ENCODE measurements around the gene IL19.

The IL19 gene

GRCh38 chr1:206738370-206739366 is 31.9 kb upstream of the IL19 start:
- DNase-seq (ENCODE audit: insufficient read length, low spot score) (no peak), FAIRE-seq (peak; percentile 45)
- TF ChIP-seq PAX5 (IDR thresholded peaks at IDR 0.05; ENCODE audit: insufficient read depth, low read length, severe bottlenecking) (no peak), POLR2AphosphoS5 (IDR thresholded peaks at IDR 0.05; ENCODE audit: low read depth, low read length) (0 out of 2 replicates have a peak, but pooled peaks have one; percentile 28)

GRCh38 chr1:206739411-206740076 is 31.0 kb upstream of the IL19 start:
- peak; percentile 61 for DNase-seq (ENCODE audit: insufficient read length, low spot score)
- FAIRE-seq = peak; percentile 96
- peak; percentile 64 for TF ChIP-seq SPI1 (IDR thresholded peaks at IDR 0.05; ENCODE audit: low read depth, low read length)
- peak; percentile 48 for TF ChIP-seq PAX5 (IDR thresholded peaks at IDR 0.05; ENCODE audit: insufficient read depth, low read length, severe bottlenecking)
- peak; percentile 99 for TF ChIP-seq POU2F2 (IDR thresholded peaks at IDR 0.05; ENCODE audit: low read depth, low read length)
- TF ChIP-seq POLR2A (IDR thresholded peaks at IDR 0.05; ENCODE audit: low read depth, low read length) = peak; percentile 46; the same call in 1 of the 2 replicates
- TF ChIP-seq TAF1 (IDR thresholded peaks at IDR 0.05; ENCODE audit: low read depth, low read length) = 0 out of 2 replicates have a peak, but pooled peaks have one; percentile 50
- TF ChIP-seq POLR2AphosphoS5 (IDR thresholded peaks at IDR 0.05; ENCODE audit: low read depth, low read length) = peak; percentile 80

DNA sequence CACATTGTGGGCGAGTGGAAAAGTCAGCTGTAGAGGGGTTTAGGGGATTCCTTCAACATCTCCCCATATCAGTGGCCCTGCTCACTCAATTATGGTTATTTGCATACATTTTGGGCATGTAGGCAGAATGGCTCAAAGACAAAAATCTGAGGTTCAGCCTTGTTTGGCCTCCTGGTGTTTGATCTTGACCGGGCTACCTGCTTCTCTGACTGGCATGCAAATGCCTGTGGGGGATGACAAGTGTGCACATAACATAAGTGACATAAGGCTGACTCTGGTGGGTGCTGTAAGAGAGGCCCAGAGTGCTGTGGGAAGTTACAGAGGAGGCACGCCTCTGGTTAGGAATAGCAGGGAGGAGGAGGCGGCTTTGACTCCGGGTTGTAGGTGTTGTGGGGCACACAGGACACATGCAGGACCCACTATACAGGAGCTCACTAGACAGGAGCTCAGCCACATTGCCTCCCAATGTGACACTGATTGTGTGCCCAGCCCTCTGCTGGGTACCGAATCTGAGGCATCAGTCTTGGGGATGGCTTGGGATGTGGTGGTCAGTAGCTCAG is 29.4 kb upstream of the IL19 start:
- no peak for TF ChIP-seq SPI1 (IDR thresholded peaks at IDR 0.05; ENCODE audit: low read depth, low read length)
- TF ChIP-seq POLR2A (IDR thresholded peaks at IDR 0.05; ENCODE audit: low read depth, low read length) = peak; percentile 33; the same call in 1 of the 2 replicates
- no peak for TF ChIP-seq PAX5 (IDR thresholded peaks at IDR 0.05; ENCODE audit: insufficient read depth, low read length, severe bottlenecking)
- peak; percentile 95 for TF ChIP-seq POU2F2 (IDR thresholded peaks at IDR 0.05; ENCODE audit: low read depth, low read length)
- no peak for TF ChIP-seq POLR2AphosphoS5 (IDR thresholded peaks at IDR 0.05; ENCODE audit: low read depth, low read length)
- TF ChIP-seq TAF1 (IDR thresholded peaks at IDR 0.05; ENCODE audit: low read depth, low read length) = no peak
- DNase-seq (ENCODE audit: insufficient read length, low spot score) (no peak), FAIRE-seq (peak; percentile 88)

DNA sequence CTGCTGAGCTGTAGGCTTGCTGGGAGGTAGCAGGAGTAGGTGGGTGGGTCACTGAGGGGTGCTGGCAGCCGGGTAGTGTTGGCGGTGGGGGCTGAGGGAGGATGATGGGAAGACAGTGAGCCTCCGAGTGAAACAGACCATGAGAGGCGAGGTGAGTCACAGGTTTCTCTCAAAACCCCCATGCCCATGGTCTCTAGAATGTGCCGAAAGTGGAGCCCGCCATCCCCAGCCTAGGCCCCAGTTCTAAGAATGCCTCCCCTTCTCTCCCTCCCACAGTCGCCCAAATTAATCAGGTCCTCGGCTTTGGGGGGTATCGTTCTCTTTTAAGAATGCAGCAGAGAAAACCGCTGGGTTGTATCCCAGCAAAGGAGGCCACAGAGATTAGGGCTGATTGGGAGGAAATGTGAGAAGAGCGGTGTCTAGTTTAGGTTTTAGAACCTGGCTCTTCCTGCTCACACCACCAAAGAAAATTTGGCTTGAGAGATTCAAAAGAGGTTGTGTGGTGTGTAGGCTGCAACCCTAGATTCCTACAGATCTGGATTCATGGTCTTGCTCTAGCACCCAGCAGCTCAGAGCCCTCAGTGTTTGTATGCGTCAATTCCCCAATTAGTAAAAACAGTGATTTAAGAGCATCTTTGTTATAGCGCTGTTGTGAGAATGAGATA is 27.7 kb upstream of the IL19 start:
- DNase-seq (ENCODE audit: insufficient read length, low spot score) = no peak
- TF ChIP-seq SPI1 (IDR thresholded peaks at IDR 0.05; ENCODE audit: low read depth, low read length) (no peak), POU2F2 (IDR thresholded peaks at IDR 0.05; ENCODE audit: low read depth, low read length) (no peak), TAF1 (IDR thresholded peaks at IDR 0.05; ENCODE audit: low read depth, low read length) (no peak), PAX5 (IDR thresholded peaks at IDR 0.05; ENCODE audit: insufficient read depth, low read length, severe bottlenecking) (no peak), POLR2AphosphoS5 (IDR thresholded peaks at IDR 0.05; ENCODE audit: low read depth, low read length) (no peak), POLR2A (IDR thresholded peaks at IDR 0.05; ENCODE audit: low read depth, low read length) (no peak)
- FAIRE-seq = peak; percentile 62

DNA sequence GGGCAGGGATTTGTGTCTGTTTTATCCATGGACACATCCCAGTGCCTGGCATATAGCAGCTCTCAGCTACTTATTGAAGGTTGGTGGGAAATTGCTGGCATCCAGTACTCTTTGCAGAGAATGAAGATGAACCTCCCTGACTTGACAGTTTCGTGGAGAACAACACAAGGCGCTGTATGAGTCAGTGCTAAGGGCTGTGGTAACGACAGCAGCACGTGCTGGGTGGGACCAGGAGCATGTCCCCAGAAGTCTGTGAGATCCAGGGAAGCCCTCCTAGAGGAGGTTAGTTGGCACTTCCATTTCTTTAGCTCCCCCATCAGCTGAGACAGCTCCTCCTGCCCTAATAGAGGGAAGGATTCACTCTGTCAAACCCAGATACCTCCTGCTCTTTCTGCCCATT is 25.9 kb upstream of the IL19 start:
- TF ChIP-seq POU2F2 (IDR thresholded peaks at IDR 0.05; ENCODE audit: low read depth, low read length) = no peak
- TF ChIP-seq POLR2A (IDR thresholded peaks at IDR 0.05; ENCODE audit: low read depth, low read length) = no peak
- no peak for TF ChIP-seq POLR2AphosphoS5 (IDR thresholded peaks at IDR 0.05; ENCODE audit: low read depth, low read length)
- no peak for TF ChIP-seq TAF1 (IDR thresholded peaks at IDR 0.05; ENCODE audit: low read depth, low read length)
- TF ChIP-seq SPI1 (IDR thresholded peaks at IDR 0.05; ENCODE audit: low read depth, low read length) = no peak
- no peak for TF ChIP-seq PAX5 (IDR thresholded peaks at IDR 0.05; ENCODE audit: insufficient read depth, low read length, severe bottlenecking)
- FAIRE-seq (peak; percentile 47), DNase-seq (ENCODE audit: insufficient read length, low spot score) (no peak)

- DNase-seq (ENCODE audit: insufficient read length, low spot score) = no peak
- TF ChIP-seq SPI1 (IDR thresholded peaks at IDR 0.05; ENCODE audit: low read depth, low read length) (no peak), POLR2A (IDR thresholded peaks at IDR 0.05; ENCODE audit: low read depth, low read length) (no peak), POLR2AphosphoS5 (IDR thresholded peaks at IDR 0.05; ENCODE audit: low read depth, low read length) (no peak), POU2F2 (IDR thresholded peaks at IDR 0.05; ENCODE audit: low read depth, low read length) (no peak), TAF1 (IDR thresholded peaks at IDR 0.05; ENCODE audit: low read depth, low read length) (no peak), PAX5 (IDR thresholded peaks at IDR 0.05; ENCODE audit: insufficient read depth, low read length, severe bottlenecking) (no peak)
- no peak for FAIRE-seq
These were observed 25.3 kb upstream of the IL19 start for GRCh38 chr1:206745301-206745700.

DNA sequence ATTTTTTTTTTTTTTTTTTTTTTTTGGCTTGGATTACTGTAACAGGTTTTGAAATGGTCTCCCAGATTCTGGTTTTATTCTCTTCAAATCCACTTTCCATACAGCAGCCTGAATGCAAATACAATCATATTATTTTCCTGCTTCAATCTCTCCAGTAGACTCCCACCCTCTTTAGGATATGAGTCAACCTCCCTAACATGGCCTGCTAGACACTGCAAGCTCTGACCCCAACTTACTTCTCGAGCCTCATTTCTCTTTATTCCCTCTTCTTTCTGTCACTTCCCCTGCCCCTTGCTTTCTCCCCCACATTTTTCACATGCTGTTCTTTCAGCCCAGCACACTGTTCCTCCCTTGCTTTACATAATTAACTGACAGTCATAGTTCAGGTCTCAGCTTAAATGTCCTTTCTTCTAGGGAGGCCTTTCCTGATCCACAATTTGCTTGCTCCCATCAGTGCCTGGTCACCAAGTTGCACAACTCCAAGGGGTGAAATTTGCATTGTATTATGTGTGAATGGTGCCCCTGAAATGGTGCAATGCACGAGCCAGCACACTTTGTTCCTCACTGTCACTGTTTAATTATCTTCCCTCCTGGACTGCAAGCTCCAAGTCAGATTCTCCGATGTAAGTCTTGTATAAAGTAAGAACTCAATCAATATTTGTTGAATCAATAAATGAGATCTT is 22.1 kb upstream of the IL19 start:
- DNase-seq (ENCODE audit: insufficient read length, low spot score) (no peak), FAIRE-seq (no peak)
- TF ChIP-seq POU2F2 (IDR thresholded peaks at IDR 0.05; ENCODE audit: low read depth, low read length) = no peak
- TF ChIP-seq POLR2A (IDR thresholded peaks at IDR 0.05; ENCODE audit: low read depth, low read length) = no peak
- TF ChIP-seq PAX5 (IDR thresholded peaks at IDR 0.05; ENCODE audit: insufficient read depth, low read length, severe bottlenecking) = no peak
- no peak for TF ChIP-seq TAF1 (IDR thresholded peaks at IDR 0.05; ENCODE audit: low read depth, low read length)
- TF ChIP-seq POLR2AphosphoS5 (IDR thresholded peaks at IDR 0.05; ENCODE audit: low read depth, low read length) = no peak
- no peak for TF ChIP-seq SPI1 (IDR thresholded peaks at IDR 0.05; ENCODE audit: low read depth, low read length)

- DNase-seq (ENCODE audit: insufficient read length, low spot score) (no peak), FAIRE-seq (no peak)
- TF ChIP-seq PAX5 (IDR thresholded peaks at IDR 0.05; ENCODE audit: insufficient read depth, low read length, severe bottlenecking) (no peak), POLR2A (IDR thresholded peaks at IDR 0.05; ENCODE audit: low read depth, low read length) (no peak), TAF1 (IDR thresholded peaks at IDR 0.05; ENCODE audit: low read depth, low read length) (no peak), SPI1 (IDR thresholded peaks at IDR 0.05; ENCODE audit: low read depth, low read length) (no peak), POU2F2 (IDR thresholded peaks at IDR 0.05; ENCODE audit: low read depth, low read length) (no peak), POLR2AphosphoS5 (IDR thresholded peaks at IDR 0.05; ENCODE audit: low read depth, low read length) (no peak)
These were observed 18.7 kb upstream of the IL19 start for GRCh38 chr1:206751891-206752290.
